ENCODE measurements around the gene RLF.

The RLF gene

GRCh38 chr1:40161125-40161887, at the start of gene RLF:
TSS of gene RLF (plus strand) at chr1:40161387. CDS start at chr1:40161400, 13 bp downstream.
- peak; percentile 94 to 96 (median 96) for DNase-seq

- no peak for DNase-seq
Observed at GRCh38 chr1:40114400-40114799, 46.8 kb upstream of the RLF start.

- DNase-seq = no peak
Observed at GRCh38 chr1:40120128-40120527, 41.1 kb upstream of the RLF start.

- DNase-seq = peak in 1 of 3 experiments; percentile 7
Observed at GRCh38 chr1:40122855-40123254, 38.3 kb upstream of the RLF start.

- DNase-seq = no peak
Observed at GRCh38 chr1:40130892-40131291, 30.3 kb upstream of the RLF start.

GRCh38 chr1:40132383-40133311, 28.5 kb upstream of the RLF start:
- no peak for DNase-seq

DNA sequence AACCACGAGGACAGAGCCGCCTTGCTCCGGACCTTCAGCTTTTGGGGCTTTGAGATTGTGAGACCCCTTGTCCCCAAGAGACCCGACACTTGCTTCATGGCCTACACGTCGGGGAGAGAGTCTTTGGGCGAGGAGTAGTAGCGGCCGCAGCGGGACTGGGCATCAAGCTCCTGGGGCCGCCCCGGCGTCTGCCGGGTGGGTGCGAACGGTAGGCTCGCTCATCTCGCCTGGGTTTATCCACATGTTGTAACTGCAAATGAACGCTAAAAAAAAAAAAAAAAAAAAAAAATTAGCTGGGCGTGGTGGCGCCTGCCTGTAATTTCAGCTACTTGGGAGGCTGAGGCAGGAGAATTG, 27.9 kb upstream of the RLF start:
- no peak for DNase-seq

DNA sequence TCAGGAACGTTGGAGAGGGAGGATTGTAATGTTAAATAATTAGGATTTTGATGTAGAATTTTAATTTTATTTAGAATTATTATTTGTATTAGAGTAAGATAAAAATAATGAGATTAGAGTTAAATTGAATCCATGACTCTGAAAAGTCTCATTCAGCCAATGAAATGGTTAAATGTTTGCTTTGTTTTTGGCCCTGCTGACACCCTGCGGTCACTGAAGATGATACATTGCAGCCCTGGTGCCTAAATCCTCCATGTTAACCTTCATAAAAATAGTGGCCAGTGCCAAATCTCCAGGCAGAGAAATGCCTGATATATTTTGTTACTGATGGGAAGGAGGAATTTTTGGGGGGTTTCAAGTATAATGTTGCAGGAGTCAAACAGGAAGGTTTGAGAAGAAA, 27.3 kb upstream of the RLF start:
- DNase-seq = no peak

GRCh38 chr1:40140211-40140973, 20.8 kb upstream of the RLF start:
- no peak for DNase-seq

GRCh38 chr1:40141878-40142535, 19.2 kb upstream of the RLF start:
- no peak for DNase-seq

GRCh38 chr1:40143891-40144575, 17.2 kb upstream of the RLF start:
- DNase-seq = peak; percentile 47 to 79 (median 75)

GRCh38 chr1:40151457-40152079, 9.6 kb upstream of the RLF start:
- no peak for DNase-seq

DNA sequence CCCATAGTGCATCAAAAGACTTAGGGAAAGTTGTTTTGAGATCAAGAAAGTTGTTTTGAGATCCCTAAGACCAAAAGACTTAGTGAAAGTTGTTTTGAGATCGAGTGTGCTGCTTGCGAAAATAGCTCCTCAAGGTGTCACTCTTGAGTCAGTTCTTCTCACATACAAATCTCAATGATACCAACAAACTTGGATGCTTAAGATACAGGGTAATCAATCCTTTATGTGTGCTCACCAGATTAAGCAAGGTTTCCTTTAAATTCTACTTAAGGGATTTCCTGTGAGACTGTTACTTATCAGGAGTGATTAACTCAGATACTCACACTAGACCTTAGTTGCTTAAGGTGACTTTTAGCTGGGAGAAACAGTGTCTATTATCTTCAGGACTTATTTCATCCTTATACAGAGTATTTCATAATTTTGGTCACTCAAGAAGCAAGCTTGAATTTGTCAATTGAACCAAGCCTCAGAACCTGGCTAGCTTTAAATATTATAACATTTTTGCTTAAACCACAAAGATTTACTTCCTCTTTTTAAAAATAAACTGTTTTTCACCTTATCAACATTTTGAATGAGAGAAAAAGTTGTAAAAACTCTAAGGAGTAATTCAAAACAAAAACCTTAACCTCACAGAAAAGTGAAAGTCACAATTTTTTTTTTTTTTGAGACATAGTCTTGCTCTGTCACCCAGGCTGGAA, 8.0 kb upstream of the RLF start:
- DNase-seq = peak; percentile 6 to 66 (median 14)

DNA sequence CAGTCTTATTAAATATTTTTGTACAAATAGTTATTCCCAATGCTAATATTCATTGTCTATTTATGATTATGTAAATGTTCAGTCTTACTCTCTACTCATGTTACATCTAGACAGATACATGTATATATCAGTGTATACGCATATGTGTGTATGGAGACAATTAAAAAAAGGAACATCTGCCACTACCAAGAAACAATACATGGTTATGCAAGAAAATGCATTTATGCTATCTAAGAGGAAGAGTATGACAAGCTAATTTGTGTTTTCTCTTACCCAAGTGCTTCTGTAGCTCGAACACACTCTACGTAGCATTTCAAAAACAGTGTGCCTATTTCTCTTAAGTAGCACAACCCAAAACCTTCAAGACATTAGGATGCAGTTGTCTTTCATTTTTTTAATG, 6.1 kb upstream of the RLF start:
- DNase-seq = no peak

GRCh38 chr1:40155910-40156309, 5.3 kb upstream of the RLF start:
- DNase-seq = no peak

DNA sequence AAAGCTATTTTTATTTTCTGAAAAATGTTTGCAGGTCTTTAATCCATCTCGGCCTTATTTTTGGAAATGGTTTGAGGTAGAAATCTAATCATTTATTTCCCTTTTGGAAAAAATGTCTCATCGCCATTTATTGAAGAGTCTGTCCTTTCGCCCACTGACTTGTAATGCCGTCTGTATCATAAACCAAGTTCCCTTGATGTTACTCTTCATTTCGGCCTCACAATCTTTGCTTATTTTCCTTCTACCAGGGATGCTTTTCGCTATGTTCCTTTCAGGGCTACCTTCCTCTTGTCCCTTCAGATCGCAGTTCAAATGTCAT, 422 bp upstream of the RLF start:
- DNase-seq = no peak

DNA sequence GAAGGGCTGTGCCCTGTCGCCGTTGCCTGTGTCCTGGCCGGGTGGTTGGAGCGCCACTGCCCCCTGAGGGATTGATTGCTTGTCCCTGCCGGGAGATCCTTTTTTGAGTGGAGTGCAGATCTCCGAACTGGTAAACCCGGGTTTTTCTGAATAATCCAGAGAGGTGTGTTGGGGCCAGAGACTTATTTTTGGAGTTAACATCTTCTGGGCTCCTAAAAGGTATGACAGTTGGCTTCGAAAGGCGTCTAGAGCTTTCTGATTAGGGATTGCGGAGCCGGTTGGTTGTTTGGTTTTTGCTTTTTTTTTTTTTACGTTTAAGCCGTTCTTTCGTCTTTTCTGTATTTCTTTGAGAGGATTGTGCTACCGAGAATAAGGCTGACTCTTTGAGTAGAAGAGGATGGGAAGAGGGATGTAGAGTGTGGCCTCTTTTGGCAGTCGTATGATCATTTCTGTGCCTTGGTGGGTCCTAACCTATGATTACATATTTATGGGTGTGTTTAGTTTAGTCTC, 756 bp downstream of the RLF start:
- DNase-seq = no peak

- DNase-seq = peak in 1 of 3 experiments; percentile 20
Observed at GRCh38 chr1:40162753-40163441, 1.7 kb downstream of the RLF start.

- DNase-seq = no peak
Observed at GRCh38 chr1:40167317-40167716, 6.1 kb downstream of the RLF start.

GRCh38 chr1:40171036-40171435, 9.8 kb downstream of the RLF start:
- DNase-seq = no peak

Data from NCI-H1417 (cell line).